Naive thymus-derived CD4-positive, alpha-beta T cell (primary cell): Measurements from ENCODE around the gene MLXIP. TPM values are rescaled to one million over a fixed set of nuclear protein-coding genes. Genes with fewer than 3 reads are reported as not detected.
A peak's percentile ranks its signal among the peaks of the same experiment; 100 is the strongest.
"Not testable (repeated sequence)": the region's sequence is repeated elsewhere in the genome, so short reads cannot be mapped to it uniquely, and the experiment has no call there.

Experiments used
- ATAC-seq: fragments of 150-1000 bp; cut with Tn5 transposase; 2 replicates; pipeline ENCODE4 v1.10.0; 2021; ENCODE audit warnings: mild to moderate bottlenecking, moderate library complexity
- CTCF ChIA-PET: fragments of 350-600 bp; sonication (Branson Sonifier 250); formaldehyde crosslinking; loops from one replicate; lab custom pipeline; 2021; ENCODE audit warnings: antibody characterized with exemption; lab: Charles Lee
- POLR2A ChIA-PET: fragments of 350-600 bp; sonication (Branson Sonifier 250); formaldehyde crosslinking; loops from one replicate; lab custom pipeline; 2021; ENCODE audit warnings: antibody characterized with exemption, inconsistent platforms; lab: Charles Lee
- DNase-seq, 9 donors: peaks; one replicate each; pipeline versions ENCODE4 v3.0.0 to v3.0.0-alpha.2; 2020 to 2022; ENCODE audit warnings: mixed read lengths in 1 of 9
- H3K27ac ChIP-seq: one replicate; pipeline ENCODE4 v1.7.0; 2013; ENCODE audit warnings: mild to moderate bottlenecking, low read depth, low read length, moderate library complexity
- H3K27me3 ChIP-seq, 2 donors: one replicate each; pipeline ENCODE4 v1.7.0; 2013; ENCODE audit warnings: low read length in 2 of 2, mild to moderate bottlenecking in 2 of 2, moderate library complexity in 2 of 2; ENCODE audit not compliant: control insufficient read depth in 2 of 2, insufficient read depth in 2 of 2
- H3K36me3 ChIP-seq, 3 experiments: 1 replicate in 2 of 3; 2 replicates in 1 of 3; pipeline ENCODE4 v1.7.0; 2013; ENCODE audit warnings: low read length in 3 of 3, mild to moderate bottlenecking in 3 of 3, moderate library complexity in 1 of 3; ENCODE audit not compliant: insufficient read depth in 3 of 3, control insufficient read depth in 2 of 3
- H3K4me1 ChIP-seq, 2 donors: one replicate each; pipeline ENCODE4 v1.7.0; 2013; ENCODE audit warnings: low read length in 2 of 2, mild to moderate bottlenecking in 2 of 2, moderate library complexity in 1 of 2; ENCODE audit not compliant: control insufficient read depth in 2 of 2, insufficient read depth in 2 of 2
- H3K4me3 ChIP-seq: 2 replicates; pipeline ENCODE4 v1.7.0; 2013; ENCODE audit warnings: mild to moderate bottlenecking, low read length
- H3K9me3 ChIP-seq, 3 experiments: 1 replicate in 2 of 3; 2 replicates in 1 of 3; pipeline ENCODE4 v1.7.0; 2013; ENCODE audit warnings: low read length in 3 of 3; ENCODE audit not compliant: control insufficient read depth in 2 of 3
- H3K27ac Mint-ChIP-seq, 9 donors: one replicate each; pipeline ENCODE4 v1.8.0; 2020 to 2022; ENCODE audit warnings: mixed read lengths in 9 of 9, mild to moderate bottlenecking in 8 of 9, moderate library complexity in 5 of 9, inconsistent platforms in 2 of 9
- H3K27me3 Mint-ChIP-seq, 5 donors: one replicate each; pipeline ENCODE4 v1.8.0; 2021 to 2022; ENCODE audit warnings: mixed read lengths in 5 of 5, mild to moderate bottlenecking in 1 of 5
- H3K36me3 Mint-ChIP-seq, 5 donors: one replicate each; pipeline ENCODE4 v1.8.0; 2020 to 2022; ENCODE audit warnings: mixed read lengths in 5 of 5, mild to moderate bottlenecking in 3 of 5, inconsistent platforms in 1 of 5
- H3K4me1 Mint-ChIP-seq, 7 donors: one replicate each; pipeline ENCODE4 v1.8.0; 2020 to 2022; ENCODE audit warnings: mixed read lengths in 7 of 7, mild to moderate bottlenecking in 3 of 7, inconsistent platforms in 1 of 7
- H3K4me3 Mint-ChIP-seq, 10 donors: one replicate each; pipeline ENCODE4 v1.8.0; 2020 to 2022; ENCODE audit warnings: mild to moderate bottlenecking in 10 of 10, mixed read lengths in 10 of 10, moderate library complexity in 6 of 10, inconsistent platforms in 2 of 10
- H3K9me3 Mint-ChIP-seq, 11 donors: one replicate each; pipeline ENCODE4 v1.8.0; 2020 to 2022; ENCODE audit warnings: mixed read lengths in 11 of 11, mild to moderate bottlenecking in 4 of 11, inconsistent platforms in 1 of 11, moderate library complexity in 1 of 11
- intact Hi-C, 2 donors: fragments of 100-400 bp; cut with micrococcal nuclease; formaldehyde crosslinking; loops; one replicate each; pipeline ENCODE4 v1.15.1; 2023
- polyA plus RNA-seq, 2 donors: library from polyadenylated mRNA; unstranded; fragments of 300-500 nt; fragmentation: Illumina TruSeq; gene quantifications; one replicate each; pipeline ENCODE4 v1.2.3, GENCODE V29; 2021
- total RNA-seq, 6 experiments: library from RNA in 5 of 6; stranded (reverse) in 5 of 6; gene quantifications; 1 replicate in 5 of 6; 2 replicates in 1 of 6; pipeline ENCODE4 v1.2.3 and lab custom pipeline; 2021 to 2026

MLXIP gene
- total and polyA plus RNA-seq, 7 experiments from 2014 or later: 17.4 to 123 (median 100) TPM

DNA sequence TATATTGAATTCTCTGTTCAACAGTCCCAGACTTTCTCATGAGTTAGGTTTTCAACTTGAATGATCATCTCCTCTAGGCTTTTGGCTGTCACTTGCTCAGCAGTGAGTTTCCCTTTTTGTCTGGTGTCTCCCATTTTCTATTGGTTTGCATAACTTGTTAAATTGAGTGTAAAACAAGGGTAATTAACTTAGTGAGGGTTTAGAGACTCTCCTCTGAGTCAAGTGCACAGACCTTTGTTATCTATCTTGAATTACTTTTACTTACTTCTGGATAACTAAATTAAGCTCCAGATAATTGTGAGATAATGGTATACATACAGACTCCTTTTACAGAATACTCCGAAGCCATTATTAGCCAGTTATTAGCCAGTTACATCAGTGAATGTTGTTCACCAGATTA is 22.0 kb downstream of the MLXIP start:
- Histone ChIP-seq H3K4me3 (no peak overlapping the region), H3K27me3 (no peaks in the 10 kb centered on the region), H3K4me1 (peaks cover 25 to 63% of the 10 kb centered on the region in 2 donors), H3K9me3 (no peaks in the 10 kb centered on the region), H3K36me3 (no peaks in the 10 kb centered on the region), H3K27ac (peak overlapping the region; percentile 62)
- peak overlapping the region; percentile 10 to 82 (median 76) for H3K4me3 Mint-ChIP-seq
- no peaks in the 10 kb centered on the region for H3K27me3 Mint-ChIP-seq
- no peaks in the 10 kb centered on the region for H3K9me3 Mint-ChIP-seq
- peaks cover 0 to 11% (median 0%) of the 10 kb centered on the region in 5 donors for H3K36me3 Mint-ChIP-seq
- H3K27ac Mint-ChIP-seq: peak overlapping the region in 6 of 9 donors; percentile 81 to 98 (median 94)
- DNase-seq (no peak), ATAC-seq (no peak)
- ChIA-PET CTCF (interaction anchor here (0.7 to 5.5 kb wide), 4 partner anchors 10 to 973 kb away, joined by 3 to 30 read pairs (median 3); no protein-coding TSS in a partner anchor), POLR2A (interaction anchor here (0.5 to 9.7 kb wide), 5 partner anchors 9 to 43 kb away, joined by 3 to 150 read pairs (median 8); partner anchors contain the start of gene MLXIP)
- intact Hi-C loops: loop anchor here in 1 of 2 donors (5.0 kb wide), 1 partner anchor 33 kb away; no protein-coding TSS in a partner anchor
- peaks cover 62 to 94% (median 83%) of the 10 kb centered on the region in 7 donors for H3K4me1 Mint-ChIP-seq

DNA sequence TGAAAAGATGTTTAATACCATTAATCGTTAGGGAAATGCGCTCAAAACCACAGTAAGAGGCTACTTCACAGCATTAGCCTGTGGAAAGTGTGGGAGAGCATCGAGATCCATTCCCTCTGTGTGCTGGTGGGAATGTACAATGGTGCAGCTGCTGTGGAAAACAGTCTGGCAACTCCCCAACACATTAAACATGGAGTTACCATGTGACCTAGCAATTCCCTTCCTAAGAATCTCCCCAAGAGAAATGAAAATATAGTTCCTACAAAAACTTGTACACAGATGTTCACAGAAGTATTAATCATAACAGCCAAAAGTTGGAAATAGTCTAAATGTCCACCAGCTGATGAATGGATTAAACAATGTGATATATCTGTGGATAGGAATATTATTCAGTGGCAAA is 23.8 kb downstream of the MLXIP start:
- Histone ChIP-seq H3K36me3 (no peaks in the 10 kb centered on the region), H3K27ac (peak overlapping the region; percentile 44), H3K4me1 (peaks cover 25 to 70% of the 10 kb centered on the region in 2 donors), H3K4me3 (no peak overlapping the region), H3K9me3 (no peaks in the 10 kb centered on the region), H3K27me3 (no peaks in the 10 kb centered on the region)
- Mint-ChIP-seq H3K4me1 (peaks cover 66 to 97% (median 85%) of the 10 kb centered on the region in 7 donors), H3K9me3 (no peaks in the 10 kb centered on the region), H3K4me3 (peak overlapping the region in 8 of 10 donors; percentile 3 to 76 (median 53)), H3K27me3 (no peaks in the 10 kb centered on the region), H3K36me3 (peaks cover 0 to 15% (median 0%) of the 10 kb centered on the region in 5 donors), H3K27ac (peak overlapping the region in 6 of 9 donors; percentile 55 to 96 (median 88))
- ATAC-seq (no peak), DNase-seq (no peak)
- intact Hi-C loops: loop anchor here in 1 of 2 donors (5.0 kb wide), 1 partner anchor 35 kb away; no protein-coding TSS in a partner anchor
- CTCF ChIA-PET: interaction anchor here (0.6 to 5.5 kb wide), 2 partner anchors 21 to 47 kb away, joined by 3 to 30 read pairs; no protein-coding TSS in a partner anchor
- POLR2A ChIA-PET: interaction anchor here (1.0 to 9.7 kb wide), 3 partner anchors 14 to 303 kb away, joined by 4 to 150 read pairs (median 95); partner anchors contain the start of gene MLXIP

DNA sequence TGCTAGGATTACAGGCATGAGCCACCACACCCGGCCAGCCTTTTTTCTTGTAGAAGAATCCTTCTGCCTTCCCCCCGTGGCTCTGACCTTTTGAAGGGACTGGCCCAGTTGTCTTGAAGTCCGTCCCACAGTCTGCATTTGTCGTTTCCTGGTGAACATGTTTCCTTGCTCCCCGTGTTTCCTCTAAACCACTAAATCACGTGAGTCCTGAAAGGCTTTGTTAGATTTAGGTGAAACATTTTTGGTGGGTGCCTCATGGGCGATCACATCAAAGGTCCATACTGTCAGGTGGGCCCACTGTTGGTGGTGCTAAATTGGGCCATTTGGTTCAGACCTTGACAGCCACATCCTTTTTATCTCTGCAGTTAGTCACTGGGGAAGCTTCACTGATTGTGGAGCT is 26.3 kb downstream of the MLXIP start:
- H3K9me3 ChIP-seq: no peaks in the 10 kb centered on the region
- ChIA-PET CTCF (interaction anchor here (1.2 to 2.1 kb wide), 2 partner anchors 8 to 26 kb away, joined by 3 to 5 read pairs; partner anchors contain the start of gene MLXIP), POLR2A (interaction anchor here (0.6 to 5.4 kb wide), 4 partner anchors 9 to 265 kb away, joined by 3 to 55 read pairs (median 6); partner anchors contain the start of gene MLXIP)
- intact Hi-C loops: loop anchor here in 1 of 2 donors (1.0 to 5.0 kb wide), 3 partner anchors 18 to 38 kb away; partner anchors contain the start of gene MLXIP
- no peaks in the 10 kb centered on the region for H3K36me3 ChIP-seq
- Mint-ChIP-seq H3K4me1 (peaks cover 65 to 95% (median 84%) of the 10 kb centered on the region in 7 donors), H3K4me3 (peak overlapping the region; percentile 68 to 94 (median 84)), H3K27ac (peak overlapping the region; percentile 24 to 93 (median 85)), H3K36me3 (peaks cover 0 to 18% (median 0%) of the 10 kb centered on the region in 5 donors), H3K27me3 (no peaks in the 10 kb centered on the region), H3K9me3 (no peaks in the 10 kb centered on the region)
- ATAC-seq (peak; percentile 41), DNase-seq (peak in 1 of 9 donors; percentile 21)
- H3K27ac ChIP-seq: peak overlapping the region; percentile 30
- H3K4me3 ChIP-seq: no peak overlapping the region
- H3K27me3 ChIP-seq: no peaks in the 10 kb centered on the region
- peaks cover 26 to 60% of the 10 kb centered on the region in 2 donors for H3K4me1 ChIP-seq

DNA sequence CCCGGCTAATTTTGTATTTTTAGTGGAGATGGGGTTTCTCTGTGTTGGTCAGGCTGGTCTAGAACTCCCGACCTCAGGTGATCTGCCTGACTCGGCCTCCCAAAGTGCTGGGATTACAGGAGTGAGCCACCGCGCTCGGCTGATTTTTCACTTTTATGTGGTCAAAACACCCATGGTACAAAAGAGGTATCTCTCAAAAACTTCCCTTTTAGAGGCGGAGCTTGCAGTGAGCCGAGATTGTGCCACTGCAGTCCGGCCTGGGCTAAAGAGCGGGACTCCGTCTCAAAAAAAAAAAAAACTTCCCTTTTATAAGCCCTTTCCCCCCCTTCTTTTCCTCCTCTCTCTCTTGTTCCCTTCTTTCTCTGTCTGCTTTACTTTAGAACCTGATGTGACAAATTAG is 26.9 kb downstream of the MLXIP start:
- POLR2A ChIA-PET: interaction anchor here (0.6 to 5.4 kb wide), 5 partner anchors 9 to 185 kb away, joined by 3 to 55 read pairs (median 6); partner anchors contain the start of gene MLXIP
- H3K9me3 ChIP-seq, DNase-seq, H3K9me3 Mint-ChIP-seq, H3K27me3 Mint-ChIP-seq, H3K27me3 ChIP-seq, H3K36me3 ChIP-seq: not testable (repeated sequence)
- ATAC-seq: peak; percentile 56
- Histone ChIP-seq H3K4me3 (peak overlapping the region; percentile 19), H3K27ac (peak overlapping the region; percentile 30), H3K4me1 (peaks cover 20 to 54% of the 10 kb centered on the region in 2 donors)
- peaks cover 62 to 92% (median 80%) of the 10 kb centered on the region in 7 donors for H3K4me1 Mint-ChIP-seq
- intact Hi-C loops: loop anchor here in 1 of 2 donors (1.0 to 2.0 kb wide), 2 partner anchors 17 to 27 kb away; partner anchors contain the start of gene MLXIP
- CTCF ChIA-PET: interaction anchor here (1.2 to 2.1 kb wide), 2 partner anchors 8 to 27 kb away, joined by 3 to 5 read pairs; partner anchors contain the start of gene MLXIP
- peaks cover 0 to 18% (median 0%) of the 10 kb centered on the region in 5 donors for H3K36me3 Mint-ChIP-seq
- H3K27ac Mint-ChIP-seq: peak overlapping the region; percentile 16 to 93 (median 85)
- peak overlapping the region; percentile 31 to 94 (median 84) for H3K4me3 Mint-ChIP-seq

DNA sequence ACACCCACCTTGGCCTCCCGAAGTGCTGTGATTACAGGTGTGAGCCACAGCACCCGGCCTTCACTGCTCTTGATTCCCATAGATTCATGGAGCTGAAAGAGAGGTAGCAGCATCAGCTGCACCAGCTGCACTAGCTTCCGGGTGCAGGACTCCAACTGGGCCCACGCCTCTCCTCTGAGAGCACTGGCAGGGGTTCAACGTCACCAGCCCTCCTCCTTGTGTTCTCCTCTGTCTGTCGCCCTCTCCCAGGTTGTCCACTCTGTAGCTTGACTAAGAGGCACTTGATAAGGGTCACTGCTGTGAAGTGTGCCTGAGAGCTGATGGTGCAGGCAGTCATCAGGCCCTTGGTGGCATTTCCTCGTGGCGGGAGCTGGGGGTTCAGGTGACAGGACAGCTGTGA is 28.3 kb downstream of the MLXIP start:
- DNase-seq: no peak
- Histone ChIP-seq H3K27me3 (no peaks in the 10 kb centered on the region), H3K27ac (no peak overlapping the region), H3K36me3 (no peaks in the 10 kb centered on the region), H3K4me3 (no peak overlapping the region), H3K4me1 (peaks cover 17 to 47% of the 10 kb centered on the region in 2 donors), H3K9me3 (no peaks in the 10 kb centered on the region)
- no peaks in the 10 kb centered on the region for H3K9me3 Mint-ChIP-seq
- H3K4me1 Mint-ChIP-seq: peaks cover 55 to 88% (median 79%) of the 10 kb centered on the region in 7 donors
- H3K27ac Mint-ChIP-seq: peak overlapping the region in 6 of 9 donors; percentile 0 to 93 (median 82)
- no peaks in the 10 kb centered on the region for H3K27me3 Mint-ChIP-seq
- POLR2A ChIA-PET: interaction anchor here (0.6 to 5.4 kb wide), 6 partner anchors 8 to 40 kb away, joined by 3 to 55 read pairs (median 5); partner anchors contain the start of gene MLXIP
- intact Hi-C loops: no loop called here
- ATAC-seq: no peak
- CTCF ChIA-PET: interaction anchor here (0.8 to 2.1 kb wide), 5 partner anchors 10 to 52 kb away, joined by 3 to 5 read pairs (median 3); no protein-coding TSS in a partner anchor
- H3K4me3 Mint-ChIP-seq: peak overlapping the region in 8 of 10 donors; percentile 13 to 68 (median 42)
- peaks cover 0 to 15% (median 0%) of the 10 kb centered on the region in 5 donors for H3K36me3 Mint-ChIP-seq

DNA sequence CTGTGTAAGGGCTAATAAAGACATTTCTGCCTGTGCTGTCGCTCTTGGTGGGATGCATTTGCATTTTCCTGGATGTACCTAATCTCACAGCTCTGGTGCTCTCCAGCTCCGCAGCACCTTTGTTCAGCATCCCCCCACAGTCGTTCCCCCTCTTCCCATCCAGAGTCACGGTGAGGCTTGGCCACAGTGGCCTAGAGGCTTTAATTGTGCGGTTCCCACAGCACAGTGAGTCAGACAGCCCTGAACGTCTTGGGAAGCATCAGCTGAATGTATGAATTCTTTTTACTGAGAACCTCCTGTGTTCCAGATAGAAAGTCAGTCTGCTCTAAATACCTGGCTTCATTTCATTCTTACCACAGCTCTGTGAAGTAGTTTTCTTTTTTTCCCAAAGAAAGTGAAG is 28.7 kb downstream of the MLXIP start:
- intact Hi-C loops: no loop called here
- Histone ChIP-seq H3K27me3 (no peaks in the 10 kb centered on the region), H3K4me3 (no peak overlapping the region), H3K4me1 (peaks cover 14 to 44% of the 10 kb centered on the region in 2 donors), H3K9me3 (no peaks in the 10 kb centered on the region), H3K36me3 (no peaks in the 10 kb centered on the region), H3K27ac (no peak overlapping the region)
- ATAC-seq (no peak), DNase-seq (no peak)
- H3K4me3 Mint-ChIP-seq: peak overlapping the region in 7 of 10 donors; percentile 13 to 68 (median 38)
- POLR2A ChIA-PET: interaction anchor here (0.6 to 5.4 kb wide), 5 partner anchors 8 to 40 kb away, joined by 3 to 55 read pairs (median 4); partner anchors contain the start of gene MLXIP
- CTCF ChIA-PET: interaction anchor here (0.8 to 1.4 kb wide), 4 partner anchors 15 to 52 kb away, joined by 3 to 5 read pairs (median 3); no protein-coding TSS in a partner anchor
- H3K27ac Mint-ChIP-seq: peak overlapping the region in 5 of 9 donors; percentile 79 to 93 (median 88)
- no peaks in the 10 kb centered on the region for H3K27me3 Mint-ChIP-seq
- peaks cover 0 to 15% (median 0%) of the 10 kb centered on the region in 5 donors for H3K36me3 Mint-ChIP-seq
- no peaks in the 10 kb centered on the region for H3K9me3 Mint-ChIP-seq
- peaks cover 58 to 88% (median 79%) of the 10 kb centered on the region in 7 donors for H3K4me1 Mint-ChIP-seq
